Brain microvascular endothelial cell (primary cell): ENCODE results near the gene USP7.
A peak's percentile ranks its signal among the peaks of the same experiment; 100 is the strongest.

Source experiments
- DNase-seq: peaks from one replicate; pipeline ENCODE4 v3.0.0-alpha.2; 2020
- H3K27ac ChIP-seq: fragments of 250-450 bp; sonication (Bioruptor Pico); 2 replicates; pipeline ENCODE4 v1.5.1; 2020; ENCODE audit warnings: mild to moderate bottlenecking, moderate library complexity
- H3K27me3 ChIP-seq: fragments of 250-450 bp; sonication (Bioruptor Pico); replicated peaks from 2 replicates; pipeline ENCODE4 v1.5.1; 2020; ENCODE audit warnings: mild to moderate bottlenecking
- H3K36me3 ChIP-seq: fragments of 250-450 bp; sonication (Bioruptor Pico); replicated peaks from 2 replicates; pipeline ENCODE4 v1.5.1; 2020; ENCODE audit warnings: mild to moderate bottlenecking
- H3K4me3 ChIP-seq: 2 replicates; pipeline ENCODE4 v1.5.1; 2011; ENCODE audit warnings: low read depth, mild to moderate bottlenecking, control low read depth, low read length, moderate library complexity
- CTCF ChIP-seq: IDR thresholded peaks from 2 replicates; pipeline ENCODE4 v1.5.1; 2011; ENCODE audit warnings: low read depth, mild to moderate bottlenecking, moderate library complexity, low read length, control low read depth, inconsistent platforms; ENCODE audit errors: missing control alignments
- in situ Hi-C: cut with HindIII; loops from 2 replicates; pipeline ENCODE4 v1.10.0; 2017; ENCODE audit warnings: low sequenced_read_pairs, low pct_ligation_motif_present

The USP7 gene

DNA sequence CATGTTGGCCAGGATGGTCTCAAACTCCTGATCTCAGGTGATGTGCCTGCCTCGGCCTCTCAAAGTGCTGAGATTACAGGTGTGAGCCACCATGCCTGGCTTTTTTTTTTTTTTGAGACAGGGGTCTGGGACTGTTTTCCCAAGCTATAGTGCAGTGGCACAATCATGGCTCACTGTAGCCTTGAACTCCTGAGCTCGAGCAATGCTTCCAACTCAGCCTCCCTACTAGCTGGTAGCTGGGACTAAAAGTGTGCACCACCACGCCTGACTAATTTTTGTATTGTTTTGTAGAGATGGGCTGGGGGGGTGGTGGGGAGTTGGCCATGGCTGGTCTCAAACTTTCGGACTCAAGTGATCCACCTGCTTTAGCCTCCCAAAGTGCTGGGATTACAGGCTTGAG, 36.1 kb upstream of the USP7 start:
- H3K4me3 ChIP-seq: no peak overlapping the region
- H3K27ac ChIP-seq: no peak overlapping the region
- H3K36me3 ChIP-seq: no peaks in the 10 kb centered on the region
- no peaks in the 10 kb centered on the region for H3K27me3 ChIP-seq
- no peak for TF ChIP-seq CTCF
- DNase-seq: no peak
- in situ Hi-C loops: no loop called here

DNA sequence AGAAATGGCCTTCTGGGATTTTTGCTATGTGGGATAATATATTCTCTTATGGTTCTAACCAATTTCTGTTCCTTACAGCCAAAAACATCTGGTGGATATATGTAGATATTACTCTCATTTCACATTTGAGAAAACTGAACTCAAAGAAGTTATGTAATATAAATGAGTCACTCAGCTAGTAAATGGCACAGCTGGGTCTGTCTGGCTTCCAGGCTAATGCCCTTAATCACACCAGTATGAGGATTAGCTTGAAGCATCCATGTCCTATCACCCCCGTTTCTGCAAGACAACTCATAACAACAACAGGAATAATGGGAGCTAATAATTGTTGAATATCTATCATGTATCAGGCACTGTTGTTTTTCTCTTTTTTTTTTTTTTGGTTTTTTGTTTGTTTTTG, 34.4 kb upstream of the USP7 start:
- in situ Hi-C loops: no loop called here
- peak; percentile 29 for DNase-seq
- H3K27ac ChIP-seq: no peak overlapping the region
- H3K36me3 ChIP-seq: no peaks in the 10 kb centered on the region
- no peaks in the 10 kb centered on the region for H3K27me3 ChIP-seq
- no peak overlapping the region for H3K4me3 ChIP-seq
- TF ChIP-seq CTCF: no peak

- no peak for TF ChIP-seq CTCF
- Histone ChIP-seq H3K4me3 (no peak overlapping the region), H3K36me3 (no peaks in the 10 kb centered on the region), H3K27ac (no peak overlapping the region), H3K27me3 (no peaks in the 10 kb centered on the region)
- no peak for DNase-seq
- in situ Hi-C loops: no loop called here
Measured at GRCh38 chr16:8996891-8997290, 33.2 kb upstream of the USP7 start.

GRCh38 chr16:8990445-8990844, 26.7 kb upstream of the USP7 start:
- no peak for DNase-seq
- Histone ChIP-seq H3K27ac (no peak overlapping the region), H3K36me3 (no peaks in the 10 kb centered on the region), H3K4me3 (no peak overlapping the region), H3K27me3 (no peaks in the 10 kb centered on the region)
- TF ChIP-seq CTCF: no peak
- in situ Hi-C loops: no loop called here

DNA sequence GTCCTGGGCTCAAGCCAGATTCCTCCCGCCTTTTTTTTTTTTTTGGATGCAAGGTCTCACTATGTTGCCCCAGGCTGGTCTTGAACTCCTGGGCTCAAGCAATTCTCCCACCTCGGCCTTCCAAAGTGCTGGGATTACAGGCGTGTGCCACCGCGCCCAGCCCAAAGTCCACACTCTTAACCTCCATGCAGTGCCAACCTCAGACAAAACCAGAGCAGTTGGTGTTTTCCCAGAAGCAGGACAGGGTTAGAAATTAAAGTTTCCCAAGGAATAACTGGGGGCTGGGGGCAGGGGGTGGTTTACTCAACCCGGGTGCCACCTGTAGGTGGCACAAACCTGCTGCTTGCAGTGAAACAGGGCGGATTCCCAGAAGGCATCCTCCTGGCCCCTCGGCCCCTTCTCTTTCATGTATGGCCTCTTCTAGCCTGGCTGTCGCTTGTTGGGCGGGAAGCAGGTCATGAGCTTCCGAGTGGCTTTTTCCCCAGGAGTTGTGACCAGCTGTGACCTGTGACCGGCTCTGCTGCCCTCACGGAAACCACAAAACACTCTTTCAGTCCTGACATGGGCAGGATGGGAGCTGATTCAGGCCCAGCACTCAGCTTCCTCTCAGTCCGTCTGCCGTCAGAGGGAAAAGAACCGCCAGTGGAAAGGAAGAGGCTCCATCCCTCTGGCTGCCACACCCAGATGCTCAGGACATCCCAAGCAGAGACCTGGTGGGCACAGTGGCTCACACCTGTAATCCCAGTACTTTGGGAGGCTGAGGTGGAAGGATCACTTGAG, 25.6 kb upstream of the USP7 start:
- Histone ChIP-seq H3K36me3 (no peaks in the 10 kb centered on the region), H3K27ac (no peak overlapping the region), H3K27me3 (no peaks in the 10 kb centered on the region), H3K4me3 (no peak overlapping the region)
- TF ChIP-seq CTCF: no peak
- DNase-seq: no peak
- in situ Hi-C loops: no loop called here

DNA sequence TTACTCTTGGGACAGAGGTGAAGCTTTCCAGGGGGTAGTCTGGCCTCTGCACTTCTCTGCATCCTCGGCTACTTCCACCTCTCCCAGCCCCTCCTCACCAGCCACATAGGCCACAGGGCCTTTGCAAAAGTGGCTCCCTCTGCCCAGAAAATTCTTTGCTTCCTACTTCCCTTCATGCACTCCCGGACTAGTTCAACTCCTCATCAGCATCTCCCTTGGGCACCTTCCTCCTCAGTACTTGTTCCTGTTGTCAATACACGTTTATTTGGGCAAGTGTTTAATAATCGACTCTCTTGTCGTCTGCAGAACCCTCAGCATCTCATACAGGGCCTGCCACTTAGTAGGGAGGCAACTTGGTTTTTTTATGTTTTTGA, 23.1 kb upstream of the USP7 start:
- TF ChIP-seq CTCF: no peak
- H3K27me3 ChIP-seq: no peaks in the 10 kb centered on the region
- in situ Hi-C loops: no loop called here
- no peaks in the 10 kb centered on the region for H3K36me3 ChIP-seq
- no peak overlapping the region for H3K27ac ChIP-seq
- no peak for DNase-seq
- H3K4me3 ChIP-seq: no peak overlapping the region
